HepG2 (cell line): ENCODE results near the gene KRTAP5-2. TPM values are rescaled to one million over a fixed set of nuclear protein-coding genes. Genes with fewer than 3 reads are reported as not detected.

Source experiments
- ATAC-seq: fragments of 200-7000 bp; cut with Tn5 transposase; 3 replicates; pipeline ENCODE4 v1.9.1; 2020; ENCODE audit warnings: mild to moderate bottlenecking, moderate library complexity
- BruUV-seq: library from RNA; stranded (reverse); fragments of 400-500 nt; replicated peaks from 2 replicates; lab custom pipeline; 2021; lab: Mats Ljungman, UMichigan
- CTCF ChIA-PET: fragments of 300-600 bp; formaldehyde crosslinking; extraction: SDS; loops from one replicate; lab custom pipeline; 2021; ENCODE audit warnings: low total read pairs, inconsistent platforms, low intra/inter-chr PET ratio; lab: Yijun Ruan, JAX
- POLR2A ChIA-PET: fragments of 350-600 bp; sonication (Branson Sonifier 250); formaldehyde crosslinking; loops from one replicate; lab custom pipeline; 2020; ENCODE audit warnings: antibody characterized with exemption, inconsistent platforms; lab: Yijun Ruan, JAX
- DNase-seq: peaks from one replicate; pipeline ENCODE4 v3.0.0-alpha.2; 2015; ENCODE audit warnings: low spot score
- FAIRE-seq: peaks from 3 replicates; lab custom pipeline; 2011; peaks lifted over from hg19 to GRCh38; lab: Jason Lieb, UNC
- H2AFZ ChIP-seq: one replicate; pipeline ENCODE4 v1.6.1; 2011; ENCODE audit warnings: low read length, inconsistent platforms
- H3K27ac ChIP-seq: fragments of 300-600 bp; 3 replicates; pipeline ENCODE4 v1.8.0; 2011; ENCODE audit warnings: mixed run types, mild to moderate bottlenecking, mixed read lengths, low read length, inconsistent platforms; ENCODE audit not compliant: insufficient read depth; ENCODE audit errors: extremely low read length
- H3K27me3 ChIP-seq, 2 experiments: fragments of 200-600 bp in 1 of 2; 2 replicates in 1 of 2; 3 replicates in 1 of 2; pipeline versions ENCODE4 v1.6.0 to v1.8.0; 2011; ENCODE audit warnings: low read length in 2 of 2, mild to moderate bottlenecking in 2 of 2, moderate library complexity in 2 of 2, inconsistent platforms in 1 of 2; ENCODE audit not compliant: insufficient read depth in 2 of 2, control insufficient read depth in 1 of 2
- H3K36me3 ChIP-seq, 2 experiments: fragments of 200-600 bp in 1 of 2; replicated peaks in 1 of 2; 2 replicates in 1 of 2; 3 replicates in 1 of 2; pipeline versions ENCODE4 v1.5.1 to v1.8.0; 2011; ENCODE audit warnings: low read length in 2 of 2, inconsistent platforms in 1 of 2; ENCODE audit not compliant: insufficient read depth in 2 of 2, control insufficient read depth in 1 of 2
- H3K4me1 ChIP-seq: 2 replicates; pipeline ENCODE4 v1.5.1; 2012; ENCODE audit warnings: low read length, inconsistent platforms; ENCODE audit not compliant: insufficient read depth
- H3K4me2 ChIP-seq: 2 replicates; pipeline ENCODE4 v1.6.0; 2011; ENCODE audit warnings: low read depth, low read length, inconsistent platforms
- H3K4me3 ChIP-seq, 3 experiments: fragments of 200-600 bp in 1 of 3; sonication (generic), shearing (Covaris generic) in 1 of 3; replicated peaks in 1 of 3; 2 replicates each; pipeline ENCODE4 v1.5.1; 2011 to 2016; ENCODE audit warnings: low read length in 3 of 3, inconsistent platforms in 2 of 3, low read depth in 2 of 3, mild to moderate bottlenecking in 2 of 3, control low read depth in 1 of 3, mixed read lengths in 1 of 3; ENCODE audit not compliant: insufficient read depth in 1 of 3
- H3K79me2 ChIP-seq: one replicate; pipeline ENCODE4 v1.6.1; 2011; ENCODE audit warnings: low read length, inconsistent platforms; ENCODE audit not compliant: insufficient read depth
- H3K9ac ChIP-seq: 2 replicates; pipeline ENCODE4 v1.6.0; 2011; ENCODE audit warnings: mild to moderate bottlenecking, low read depth, low read length, inconsistent platforms; ENCODE audit not compliant: insufficient read depth
- H3K9me3 ChIP-seq: 2 replicates; pipeline ENCODE4 v1.5.1; 2012; ENCODE audit warnings: mild to moderate bottlenecking, low read length
- H4K20me1 ChIP-seq: 2 replicates; pipeline ENCODE4 v1.6.0; 2011; ENCODE audit warnings: inconsistent platforms, mild to moderate bottlenecking, low read length, moderate library complexity; ENCODE audit not compliant: insufficient read depth
- E2F2 ChIP-seq: sonication (generic); formaldehyde crosslinking; IDR thresholded peaks from 2 replicates; pipeline ENCODE4 v1.4.0; 2020; ENCODE audit warnings: missing genetic modification reagents, borderline replicate concordance
- GTF3A ChIP-seq: sonication (generic); formaldehyde crosslinking; conservative IDR thresholded peaks from 2 replicates; pipeline ENCODE4 v1.4.0; 2020; ENCODE audit warnings: mild to moderate bottlenecking, missing genetic modification reagents
- HNF1B ChIP-seq: sonication (generic); formaldehyde crosslinking; IDR thresholded peaks from 2 replicates; pipeline ENCODE4 v1.5.1; 2020; ENCODE audit warnings: mild to moderate bottlenecking, moderate library complexity, missing genetic modification reagents
- ISL2 ChIP-seq: sonication (generic); formaldehyde crosslinking; IDR thresholded peaks from 2 replicates; pipeline ENCODE4 v1.5.0; 2020; ENCODE audit warnings: missing genetic modification reagents
- MBD4 ChIP-seq: IDR thresholded peaks from 2 replicates; pipeline ENCODE4 v1.6.1; 2012; ENCODE audit warnings: low read length, inconsistent platforms, borderline replicate concordance
- MBNL3 ChIP-seq: fragments of 250-450 bp; sonication (Bioruptor Pico); conservative IDR thresholded peaks from 2 replicates; pipeline ENCODE4 v1.8.0; 2022; ENCODE audit warnings: mild to moderate bottlenecking, inconsistent platforms
- MEIS1 ChIP-seq: sonication (generic); formaldehyde crosslinking; IDR thresholded peaks from 2 replicates; pipeline ENCODE4 v1.9.0; 2021; ENCODE audit warnings: mild to moderate bottlenecking, missing genetic modification reagents, moderate library complexity, borderline replicate concordance
- PBX2 ChIP-seq: IDR thresholded peaks from 2 replicates; pipeline ENCODE4 v1.6.1; 2016; ENCODE audit warnings: control low read depth
- PHF5A ChIP-seq: IDR thresholded peaks from one replicate; pipeline ENCODE4 v1.6.1; 2018; ENCODE audit warnings: low read depth, missing genetic modification reagents; ENCODE audit not compliant: unreplicated experiment
- PITX1 ChIP-seq: sonication (generic); formaldehyde crosslinking; IDR thresholded peaks from 2 replicates; pipeline ENCODE4 v1.5.1; 2020; ENCODE audit warnings: mild to moderate bottlenecking, missing genetic modification reagents
- PRPF4 ChIP-seq: fragments of 200-400 bp; formaldehyde crosslinking; IDR thresholded peaks from 2 replicates; pipeline ENCODE4 v1.6.1; 2016; ENCODE audit warnings: low read length, low read depth; ENCODE audit not compliant: poor library complexity, severe bottlenecking
- SIX1 ChIP-seq: sonication (generic); formaldehyde crosslinking; IDR thresholded peaks from 2 replicates; pipeline ENCODE4 v1.4.0; 2020; ENCODE audit warnings: missing genetic modification reagents, borderline replicate concordance
- SRY ChIP-seq: sonication (generic); formaldehyde crosslinking; IDR thresholded peaks from 2 replicates; pipeline ENCODE4 v1.8.0; 2022; ENCODE audit warnings: mild to moderate bottlenecking, missing genetic modification reagents
- ZFP36L2 ChIP-seq: sonication (generic); formaldehyde crosslinking; IDR thresholded peaks from 2 replicates; pipeline ENCODE4 v1.4.0; 2020; ENCODE audit warnings: missing genetic modification reagents
- ZMAT3 ChIP-seq: sonication (generic); formaldehyde crosslinking; conservative IDR thresholded peaks from 2 replicates; pipeline ENCODE4 v1.7.0; 2021; ENCODE audit warnings: missing genetic modification reagents
- ZNF326 ChIP-seq: sonication (generic); formaldehyde crosslinking; IDR thresholded peaks from 2 replicates; pipeline ENCODE4 v1.4.0; 2020; ENCODE audit warnings: missing genetic modification reagents, borderline replicate concordance
- ZNF432 ChIP-seq: sonication (generic); formaldehyde crosslinking; IDR thresholded peaks from 2 replicates; pipeline ENCODE4 v1.5.0; 2020; ENCODE audit warnings: missing genetic modification reagents, mild to moderate bottlenecking, borderline replicate concordance
- ZNF724P ChIP-seq: sonication (generic); formaldehyde crosslinking; IDR thresholded peaks from 2 replicates; pipeline ENCODE4 v1.8.0; 2022; ENCODE audit warnings: missing genetic modification reagents, borderline replicate concordance
- ZNF781 ChIP-seq: sonication (generic); formaldehyde crosslinking; IDR thresholded peaks from 2 replicates; pipeline ENCODE4 v1.5.1; 2020; ENCODE audit warnings: borderline replicate concordance, mild to moderate bottlenecking, missing genetic modification reagents; ENCODE audit errors: not compliant biosample characterization
- ZSCAN25 ChIP-seq: sonication (generic); formaldehyde crosslinking; IDR thresholded peaks from 2 replicates; pipeline ENCODE4 v1.8.0; 2022; ENCODE audit warnings: mild to moderate bottlenecking, missing genetic modification reagents
- WGBS: methylation state at CpG from one replicate; pipeline ENCODE4 v1.1.6; 2017; ENCODE audit warnings: low lambda C conversion rate; 5-methylcytosine and 5-hydroxymethylcytosine counted together
- in situ Hi-C: cut with HindIII; loops from 2 replicates; pipeline ENCODE4 v1.10.0; 2017; ENCODE audit warnings: low pct_unique_long_range_greater_than_20kb; ENCODE audit not compliant: extremely low pct_ligation_motif_present
- intact Hi-C: fragments of 100-400 bp; cut with micrococcal nuclease; formaldehyde crosslinking; loops from one replicate; pipeline ENCODE4 v1.10.0; 2022; ENCODE audit not compliant: unreplicated experiment
- polyA plus RNA-seq, 8 experiments: library from polyadenylated mRNA; depleted of rRNA in 3 of 8; stranded (reverse) in 7 of 8; unstranded in 1 of 8; fragments of >200 nt; fragmentation: Illumina TruSeq in 4 of 8; extraction: Trizol in 4 of 8; gene quantifications; 2 replicates each; pipeline versions ENCODE4 v1.2.1 to v1.2.3, GENCODE V29; 2011 to 2016; ENCODE audit warnings: low read depth in 4 of 8, missing spikeins in 1 of 8, mixed read lengths in 1 of 8; ENCODE audit not compliant: insufficient read depth in 1 of 8
- total RNA-seq, 5 experiments: library from RNA; depleted of rRNA; stranded (reverse); fragments of >200 nt; fragmentation: Illumina TruSeq; extraction: Trizol; gene quantifications; 2 replicates each; pipeline ENCODE4 v1.2.3, GENCODE V29; 2016; ENCODE audit warnings: low read depth in 1 of 5

The KRTAP5-2 gene
- total and polyA plus RNA-seq, 2 of the 13 experiments (the other 11 are each of a cell fraction or from before 2014, with no cell fraction given), result not detected

- Histone ChIP-seq H3K4me3 (no peak overlapping the region), H3K4me1 (peaks cover 13% of the 10 kb centered on the region), H3K36me3 (no peaks in the 10 kb centered on the region), H3K9ac (no peak overlapping the region), H3K79me2 (no peaks in the 10 kb centered on the region), H3K9me3 (no peaks in the 10 kb centered on the region), H4K20me1 (no peaks in the 10 kb centered on the region), H2AFZ (no peak overlapping the region), H3K27me3 (peaks cover 8 to 68% of the 10 kb centered on the region in 2 experiments), H3K4me2 (no peak overlapping the region), H3K27ac (no peak overlapping the region)
- 44% methylated on average over 11 of the region's 20 CpGs for WGBS
- DNase-seq (no peak), ATAC-seq (no peak), FAIRE-seq (no peak)
- intact Hi-C loops (no loop called here), in situ Hi-C loops (no loop called here)
- no TSS peak for BruUV-seq
- CTCF ChIA-PET, result interaction anchor here (0.8 kb wide), 1 partner anchor 187 kb away, joined by 3 read pairs; no protein-coding TSS in a partner anchor
- POLR2A ChIA-PET, result no interaction called here
- no peak for TF ChIP-seq ZFP36L2 (CRISPR knock-in tag)
- TF ChIP-seq PBX2, result no peak
- no peak for TF ChIP-seq ZNF781 (CRISPR knock-in tag)
- TF ChIP-seq HNF1B, result no peak
- TF ChIP-seq ZNF432 (CRISPR knock-in tag), result no peak
- TF ChIP-seq SRY (CRISPR knock-in tag), result no peak
- no peak for TF ChIP-seq ZSCAN25 (CRISPR knock-in tag)
- TF ChIP-seq PITX1, result no peak
- TF ChIP-seq PHF5A, result no peak
- no peak for TF ChIP-seq E2F2 (CRISPR knock-in tag)
- TF ChIP-seq GTF3A, result no peak
- no peak for TF ChIP-seq MEIS1 (CRISPR knock-in tag)
- TF ChIP-seq SIX1, result no peak
- TF ChIP-seq MBNL3 (CRISPR knock-in tag), result no peak
- TF ChIP-seq ZMAT3 (CRISPR knock-in tag), result no peak
- no peak for TF ChIP-seq PRPF4
- no peak for TF ChIP-seq ISL2
- no peak for TF ChIP-seq MBD4
- no peak for TF ChIP-seq ZNF724P
- no peak for TF ChIP-seq ZNF326
Measured at GRCh38 chr11:1643146-1643690, 45.1 kb upstream of the KRTAP5-2 start.
